Transverse colon (tissue), 3 donors: ENCODE results near the gene OGG1.

ENCODE experiments used
- EP300 ChIP-seq: sonication (generic); formaldehyde crosslinking; IDR thresholded peaks from one replicate; pipeline ENCODE4 v1.6.1; 2017; ENCODE audit warnings: antibody characterized with exemption, low read depth
- POLR2A ChIP-seq: fragments of 450-650 bp; IDR thresholded peaks from one replicate; pipeline ENCODE4 v1.6.1; 2016; ENCODE audit warnings: antibody characterized with exemption, mild to moderate bottlenecking, moderate library complexity
- TF ChIP-seq, protein P1 (sequence below), 5 experiments: fragments of 200-600 bp in 3 of 5; fragments of 450-650 bp in 2 of 5; sonication (generic) in 3 of 5; IDR thresholded peaks; 1 replicate in 2 of 5; 2 replicates in 3 of 5; pipeline ENCODE4 v1.5.1; 2016 to 2017; ENCODE audit warnings: antibody characterized with exemption in 5 of 5, inconsistent platforms in 3 of 5, mild to moderate bottlenecking in 2 of 5, moderate library complexity in 1 of 5

- TF ChIP-seq, protein P1, sequence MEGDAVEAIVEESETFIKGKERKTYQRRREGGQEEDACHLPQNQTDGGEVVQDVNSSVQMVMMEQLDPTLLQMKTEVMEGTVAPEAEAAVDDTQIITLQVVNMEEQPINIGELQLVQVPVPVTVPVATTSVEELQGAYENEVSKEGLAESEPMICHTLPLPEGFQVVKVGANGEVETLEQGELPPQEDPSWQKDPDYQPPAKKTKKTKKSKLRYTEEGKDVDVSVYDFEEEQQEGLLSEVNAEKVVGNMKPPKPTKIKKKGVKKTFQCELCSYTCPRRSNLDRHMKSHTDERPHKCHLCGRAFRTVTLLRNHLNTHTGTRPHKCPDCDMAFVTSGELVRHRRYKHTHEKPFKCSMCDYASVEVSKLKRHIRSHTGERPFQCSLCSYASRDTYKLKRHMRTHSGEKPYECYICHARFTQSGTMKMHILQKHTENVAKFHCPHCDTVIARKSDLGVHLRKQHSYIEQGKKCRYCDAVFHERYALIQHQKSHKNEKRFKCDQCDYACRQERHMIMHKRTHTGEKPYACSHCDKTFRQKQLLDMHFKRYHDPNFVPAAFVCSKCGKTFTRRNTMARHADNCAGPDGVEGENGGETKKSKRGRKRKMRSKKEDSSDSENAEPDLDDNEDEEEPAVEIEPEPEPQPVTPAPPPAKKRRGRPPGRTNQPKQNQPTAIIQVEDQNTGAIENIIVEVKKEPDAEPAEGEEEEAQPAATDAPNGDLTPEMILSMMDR (IDR thresholded peaks at IDR 0.05): no peak
- TF ChIP-seq POLR2A (no peak), EP300 (no peak)
Observed at GRCh38 chr3:9712415-9712814, 37.3 kb upstream of the OGG1 start.
